NCI-H82 treated with DMSO at 0.1 percent for 48 hours (cell line): ENCODE results near the gene ITPKA.
A peak's percentile ranks its signal among the peaks of the same experiment; 100 is the strongest.

ENCODE experiments used
- DNase-seq: peaks from one replicate; lab custom pipeline; 2025; ENCODE audit not compliant: unreplicated experiment; lab: John Stamatoyannopoulos, UW

ITPKA gene

DNA sequence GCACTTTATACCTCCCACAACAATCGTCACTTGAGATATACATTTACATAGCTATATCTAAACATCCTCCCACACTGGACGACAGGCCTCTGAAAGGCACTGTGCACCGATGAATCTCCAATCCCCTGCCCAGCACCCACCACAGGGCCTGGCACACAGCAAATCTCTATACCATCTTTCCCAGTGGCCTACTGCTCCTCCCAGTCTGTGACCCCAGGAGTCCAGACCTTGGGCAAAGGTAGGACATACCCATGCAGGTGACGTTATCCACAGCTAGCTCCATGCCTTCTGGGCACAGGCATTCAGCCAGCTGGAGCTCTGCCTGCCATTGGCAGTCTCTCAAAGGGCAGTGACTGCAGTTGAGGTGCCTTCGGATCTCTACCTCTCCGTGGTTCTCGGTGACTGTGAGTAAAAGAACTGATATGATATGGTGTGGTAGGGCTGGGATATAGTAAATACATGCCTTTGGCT, 14.2 kb downstream of the ITPKA start:
- no peak for DNase-seq

DNA sequence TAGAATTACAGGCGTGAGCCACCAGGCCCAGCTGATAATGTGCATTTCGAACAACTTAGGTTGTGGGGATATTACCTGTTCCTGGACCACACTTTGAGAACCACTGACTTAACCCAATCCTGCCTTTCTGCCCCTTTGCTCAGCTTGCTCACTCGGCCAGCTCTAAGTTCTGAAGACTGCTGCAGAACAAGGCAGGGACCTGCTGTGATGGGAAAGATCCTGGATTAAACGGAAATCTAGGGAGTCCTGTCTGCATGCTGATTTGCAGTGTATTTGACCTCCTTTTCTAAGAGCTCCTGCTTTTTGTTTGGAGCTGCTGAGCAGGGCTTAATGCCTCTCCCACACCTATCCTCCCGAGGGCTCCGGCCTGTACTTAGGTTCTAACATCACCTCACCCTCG, 17.1 kb downstream of the ITPKA start:
- DNase-seq: no peak

DNA sequence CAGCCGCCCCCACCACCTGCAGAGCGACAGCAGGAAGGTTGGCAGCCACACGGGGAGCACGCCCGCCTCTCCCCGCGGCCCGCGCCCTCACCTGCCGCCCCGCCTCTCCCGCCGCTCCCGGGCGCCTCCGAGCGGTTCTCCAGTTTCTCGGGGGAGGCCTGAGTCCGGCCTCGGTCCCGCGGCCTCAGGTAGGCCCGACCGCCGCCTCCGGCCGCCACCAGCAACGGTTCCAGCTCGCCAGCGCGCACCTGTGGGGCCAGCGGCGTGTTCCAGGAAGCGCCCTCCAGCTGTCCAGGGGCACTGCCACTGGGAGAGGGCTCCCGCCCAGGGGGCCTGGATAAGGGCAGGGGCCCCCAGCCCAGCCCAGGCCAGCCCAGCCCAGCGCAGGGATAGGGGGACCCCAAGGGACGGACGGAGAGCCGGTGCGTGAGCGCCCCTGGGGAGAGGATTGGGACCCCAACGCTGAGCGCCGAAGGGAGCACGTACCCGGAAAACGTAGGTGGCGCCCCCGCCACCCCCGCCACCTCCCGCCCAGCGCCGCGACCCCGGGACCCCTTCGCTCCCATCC, 17.7 kb downstream of the ITPKA start:
- DNase-seq: no peak

DNA sequence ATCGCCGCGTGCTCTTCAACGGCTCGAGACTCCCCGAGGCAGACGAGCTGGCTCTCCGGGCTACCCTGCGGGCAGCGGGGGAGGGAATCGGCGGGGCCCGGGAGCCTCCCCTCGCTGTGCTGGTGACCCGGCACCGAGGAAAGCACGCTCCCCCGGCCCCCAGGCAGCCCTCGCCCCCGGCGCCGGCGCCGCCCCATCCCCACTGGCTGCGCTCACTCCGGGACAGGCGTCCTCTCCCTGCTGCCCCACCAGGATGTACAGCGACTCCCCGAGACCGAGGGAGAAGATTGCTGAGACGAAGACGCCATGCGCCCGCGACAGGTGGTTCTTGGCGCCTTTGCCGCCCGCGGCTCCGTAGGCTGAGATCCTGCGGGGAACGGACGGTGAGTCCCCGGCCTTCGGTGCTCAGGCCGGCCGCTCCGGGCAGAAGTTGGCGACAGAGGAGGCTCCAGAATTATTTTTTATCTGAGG, 18.3 kb downstream of the ITPKA start:
- no peak for DNase-seq

DNA sequence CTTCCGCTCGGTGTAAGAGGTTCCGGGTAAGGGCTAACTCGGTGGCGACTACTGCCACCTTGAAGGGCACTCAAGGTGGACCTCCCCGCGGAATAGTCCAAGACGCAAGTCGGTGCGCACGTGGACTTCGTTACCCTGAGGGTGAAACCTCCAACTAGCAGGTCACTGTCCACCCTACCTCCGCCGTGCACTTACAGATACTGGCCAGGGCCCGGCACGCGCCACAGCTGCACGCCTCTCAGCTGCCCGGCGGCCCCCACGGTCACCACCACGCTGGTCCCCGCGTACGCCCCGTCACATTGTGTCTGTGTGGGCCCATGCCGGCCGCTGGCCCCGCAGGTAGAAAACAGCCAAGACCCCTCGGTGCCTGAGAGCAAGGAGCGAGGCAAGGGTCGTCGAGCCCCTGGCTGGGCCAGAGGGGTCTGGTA, 18.9 kb downstream of the ITPKA start:
- no peak for DNase-seq

DNA sequence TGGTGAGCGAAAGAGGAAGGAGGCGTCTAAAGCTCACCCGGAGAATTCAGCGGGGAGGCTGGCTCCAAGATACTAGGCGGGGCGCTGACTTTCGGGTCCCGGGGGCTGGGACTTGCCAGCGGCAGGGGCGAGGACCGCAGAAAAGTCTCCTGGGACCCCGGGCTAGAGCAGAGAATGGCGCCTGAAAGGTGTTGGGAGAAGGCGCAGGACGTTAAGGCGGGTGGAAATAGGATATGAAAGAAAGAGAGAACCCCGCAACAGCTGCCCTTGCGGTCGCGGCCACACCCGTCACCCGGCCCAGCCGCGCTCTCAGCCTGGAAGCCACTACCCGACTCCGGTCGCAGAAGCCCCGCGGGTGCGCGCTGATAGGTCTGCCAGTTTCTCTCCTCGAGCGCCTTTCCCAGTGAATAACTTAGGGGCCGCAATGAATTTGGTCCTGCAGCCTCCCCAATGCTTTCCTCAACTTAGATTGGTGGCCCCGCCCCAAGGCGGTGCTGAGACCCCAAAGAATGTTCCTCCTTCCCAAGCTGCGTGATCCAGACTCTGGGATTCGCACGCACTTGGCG, 19.3 kb downstream of the ITPKA start:
- DNase-seq: no peak

DNA sequence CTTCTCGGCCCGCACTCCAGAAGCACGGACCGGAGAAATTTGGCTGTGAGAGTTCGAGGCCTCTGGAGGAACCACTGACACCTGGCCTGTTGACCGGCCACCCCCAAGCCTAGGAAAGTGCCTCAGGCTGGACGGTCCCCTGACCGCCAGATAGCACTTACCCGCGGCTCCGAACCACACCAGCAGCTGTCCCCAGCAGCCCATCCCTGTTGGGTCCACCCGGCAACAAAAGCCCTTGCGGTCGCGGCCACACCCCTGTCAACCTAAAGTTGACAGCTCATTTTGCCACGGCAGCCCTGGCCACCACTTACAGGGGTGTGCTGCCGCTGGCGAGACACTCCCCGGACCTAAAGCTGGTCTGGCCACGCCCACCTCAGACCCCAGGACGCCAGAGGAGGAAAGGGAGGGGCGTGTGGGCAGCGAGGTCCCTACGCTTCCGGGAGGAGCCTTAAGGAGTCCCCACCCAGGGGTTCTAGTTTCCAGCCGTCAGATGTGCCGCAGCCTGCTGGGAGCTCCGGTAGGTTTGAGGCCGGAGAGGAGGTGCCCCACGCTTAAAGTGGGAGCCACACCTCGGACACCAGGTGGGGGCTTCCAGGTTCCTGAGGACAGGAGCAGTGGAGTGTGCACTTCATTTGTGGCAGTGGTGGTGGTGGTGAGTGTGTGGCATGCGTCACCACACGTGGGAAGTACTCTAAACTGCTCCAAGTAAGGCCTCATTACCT, 20.0 kb downstream of the ITPKA start, which contains the start of gene LTK:
Gene LTK (minus strand): TSS at position 322 of the 722 bp plus-strand sequence. CDS start 118 bp downstream, at position 204.
- peak; percentile 49 for DNase-seq

DNA sequence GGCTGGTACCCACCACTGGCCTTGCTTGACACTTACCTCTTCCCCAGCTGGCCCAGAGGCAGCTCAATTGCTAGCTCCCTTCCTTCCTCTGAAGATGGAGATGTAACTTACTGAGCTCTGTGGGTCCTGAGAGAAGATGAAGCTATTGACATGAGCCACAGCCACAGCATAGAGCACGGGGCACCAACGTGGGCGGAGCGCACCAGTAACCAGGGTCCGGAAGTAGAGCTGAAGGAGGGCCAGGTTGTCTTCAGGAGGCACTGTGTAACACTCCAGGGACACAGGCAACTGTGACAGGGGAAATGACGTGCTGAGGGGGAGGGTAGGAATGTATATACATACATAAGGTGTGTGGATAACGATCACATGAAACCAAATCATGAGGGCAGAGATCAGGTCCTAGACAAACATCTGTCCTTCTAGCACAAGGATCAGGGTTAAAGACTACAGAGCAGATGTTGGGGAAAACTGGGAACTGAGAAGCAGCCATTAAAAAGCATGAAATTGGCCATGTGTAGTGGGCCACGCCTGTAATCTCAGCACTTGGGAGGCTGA, 24.3 kb downstream of the ITPKA start:
- DNase-seq: no peak

DNA sequence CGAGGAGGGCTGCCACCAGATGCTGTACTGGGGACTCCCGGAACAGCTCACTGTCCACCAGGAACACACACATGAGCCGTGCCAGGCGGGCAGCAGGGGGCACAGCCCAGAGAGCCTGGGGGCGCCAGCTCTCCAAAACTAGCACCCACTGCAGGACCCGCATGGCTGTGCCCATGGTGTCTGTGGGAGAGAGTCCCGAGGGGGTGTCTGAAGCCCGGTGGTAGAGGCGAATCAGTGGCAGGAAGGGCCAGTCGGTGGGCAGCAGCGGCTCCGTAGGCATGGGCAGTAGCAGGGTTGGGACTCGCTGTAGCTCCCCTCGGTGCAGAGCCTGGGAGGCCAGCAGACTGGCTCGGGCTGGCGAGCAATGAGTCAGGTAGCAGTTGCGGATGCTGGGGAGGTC, 27.0 kb downstream of the ITPKA start:
- DNase-seq: no peak

DNA sequence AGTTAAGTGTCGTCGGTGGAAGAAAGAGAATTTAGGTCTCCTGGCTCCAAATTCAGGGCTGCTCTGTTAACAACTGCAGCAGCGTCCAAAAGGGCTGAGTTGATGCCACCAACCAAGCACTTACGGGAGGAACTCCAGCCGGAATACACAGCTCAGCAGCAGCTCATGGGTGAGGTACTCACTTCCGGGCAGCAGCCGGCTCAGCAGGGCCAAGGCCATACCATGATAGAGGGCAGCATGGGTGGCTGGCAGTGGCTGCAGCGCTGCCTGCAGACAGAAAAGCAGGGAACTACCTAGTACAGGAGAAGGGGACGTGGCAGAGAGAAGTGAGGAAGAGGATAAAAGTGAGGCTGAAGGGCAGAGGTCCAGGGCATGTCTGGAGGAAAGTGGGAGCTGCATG, 27.9 kb downstream of the ITPKA start:
- no peak for DNase-seq

DNA sequence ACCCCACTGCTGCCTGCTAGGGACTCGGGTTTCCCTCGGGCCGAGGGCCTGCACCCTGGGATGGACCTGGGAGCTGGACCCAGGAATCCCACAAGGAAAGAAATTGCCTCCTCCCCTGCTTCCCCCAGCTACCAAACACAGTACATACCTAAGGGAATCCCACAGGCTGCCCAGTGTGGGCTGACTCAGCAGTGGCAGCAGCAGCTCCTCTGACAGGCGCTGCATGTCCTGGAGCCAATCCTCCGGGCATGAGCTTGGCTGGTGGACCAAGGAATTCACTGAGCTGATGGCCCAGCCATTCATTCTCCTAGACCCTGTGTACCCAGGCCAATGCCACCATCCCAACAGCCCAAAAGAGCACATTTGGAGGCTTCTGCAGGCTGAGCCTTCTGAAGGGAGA, 29.4 kb downstream of the ITPKA start:
- no peak for DNase-seq

DNA sequence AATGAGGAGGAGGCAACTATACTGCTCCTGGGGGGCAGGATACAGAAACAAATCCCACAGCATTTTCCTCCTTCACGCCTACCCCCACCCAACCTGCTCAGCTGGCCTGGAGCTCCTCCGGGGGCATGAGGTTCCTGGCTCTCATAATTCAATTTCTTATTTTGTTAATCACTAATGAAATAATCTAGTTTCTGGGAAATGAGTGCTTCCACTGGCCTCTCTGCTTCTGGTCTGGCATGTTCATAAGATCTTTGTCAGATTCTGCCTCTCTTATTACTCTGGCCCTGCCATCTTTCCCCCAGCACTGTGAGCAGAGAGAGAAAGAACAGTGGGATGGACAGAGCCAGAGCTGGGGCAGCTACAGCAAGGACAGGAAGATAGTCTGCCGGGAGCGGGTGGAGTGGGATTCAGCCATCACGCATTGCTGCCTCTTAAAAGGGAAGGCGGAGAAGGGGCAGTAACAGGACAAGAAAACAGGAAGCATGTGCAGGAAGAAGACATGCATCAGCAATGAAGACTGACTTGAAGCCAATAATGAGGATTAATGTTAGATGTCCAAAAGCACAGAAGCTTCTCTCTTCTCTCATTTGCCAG, 36.8 kb downstream of the ITPKA start:
- no peak for DNase-seq

DNA sequence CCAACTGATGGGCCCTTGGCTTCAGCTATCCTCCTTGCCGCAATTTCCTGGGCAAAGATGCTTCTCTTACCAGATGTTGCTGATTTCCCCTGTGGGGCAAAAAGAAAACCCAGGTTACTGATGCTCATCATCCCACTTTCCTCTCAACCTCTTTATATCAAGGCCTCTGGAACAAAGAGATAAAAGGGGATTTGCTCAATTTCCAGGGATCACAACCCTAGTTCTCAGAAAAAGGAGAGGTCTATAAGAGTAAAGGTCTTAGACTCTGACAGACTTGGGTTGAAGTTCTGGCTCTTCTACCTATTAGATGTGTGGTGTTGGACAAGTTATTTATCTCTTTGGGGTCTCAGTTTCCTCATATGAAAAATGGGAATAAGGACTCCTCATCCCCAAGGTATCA, 41.9 kb downstream of the ITPKA start:
- DNase-seq: no peak

DNA sequence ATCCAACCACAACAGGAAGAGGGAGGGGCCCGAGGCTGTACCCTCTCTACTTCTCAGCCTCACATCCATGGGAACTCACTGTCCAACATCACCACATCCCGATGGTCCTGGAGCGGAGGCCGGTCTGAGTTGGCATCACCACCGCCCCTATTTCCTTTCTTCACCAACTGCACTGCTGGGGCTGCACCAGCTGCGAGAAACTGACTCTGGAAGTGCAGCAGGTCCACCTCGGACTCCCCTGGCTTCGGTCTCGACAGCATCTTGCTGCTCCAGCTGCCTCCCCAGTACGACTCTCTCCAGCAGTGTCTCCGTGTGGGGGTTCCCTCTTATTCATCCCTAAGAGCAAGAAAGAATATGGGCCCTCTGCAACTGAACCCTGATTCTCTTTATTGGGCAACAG, 43.2 kb downstream of the ITPKA start:
- DNase-seq: no peak

DNA sequence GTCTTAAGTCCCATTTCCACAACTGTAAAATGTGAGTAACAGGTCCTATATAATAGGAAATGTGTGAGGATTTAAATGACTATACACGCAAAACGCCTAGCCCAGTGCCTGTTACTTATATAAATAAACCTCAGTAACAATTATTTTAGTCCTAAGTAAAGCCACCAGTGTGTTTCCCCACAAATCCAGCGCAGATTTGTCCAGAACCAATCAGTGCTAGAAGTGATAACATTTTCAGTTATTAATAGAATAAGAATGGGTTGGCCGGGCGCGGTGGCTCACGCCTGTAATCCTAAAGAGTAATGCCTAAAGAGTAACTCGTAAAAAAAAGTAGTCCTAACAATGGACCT, 49.8 kb downstream of the ITPKA start:
- no peak for DNase-seq

DNA sequence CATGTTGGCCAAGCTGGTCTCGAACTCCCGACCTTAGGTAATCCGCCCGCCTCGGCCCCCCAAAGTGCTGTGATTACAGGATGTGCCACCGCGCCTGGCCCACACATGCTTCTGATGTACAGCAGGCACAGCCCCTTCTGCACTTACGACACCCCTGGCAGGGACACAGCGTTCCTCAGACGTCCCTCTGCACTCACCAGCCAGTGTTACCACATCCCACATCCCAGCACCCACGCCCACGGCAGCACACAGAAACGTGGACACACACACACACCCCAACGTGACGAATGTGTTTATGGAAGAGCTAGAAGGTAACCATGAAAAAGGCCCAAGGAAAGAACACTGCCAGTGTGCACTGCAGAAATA, 51.0 kb downstream of the ITPKA start:
- no peak for DNase-seq

DNA sequence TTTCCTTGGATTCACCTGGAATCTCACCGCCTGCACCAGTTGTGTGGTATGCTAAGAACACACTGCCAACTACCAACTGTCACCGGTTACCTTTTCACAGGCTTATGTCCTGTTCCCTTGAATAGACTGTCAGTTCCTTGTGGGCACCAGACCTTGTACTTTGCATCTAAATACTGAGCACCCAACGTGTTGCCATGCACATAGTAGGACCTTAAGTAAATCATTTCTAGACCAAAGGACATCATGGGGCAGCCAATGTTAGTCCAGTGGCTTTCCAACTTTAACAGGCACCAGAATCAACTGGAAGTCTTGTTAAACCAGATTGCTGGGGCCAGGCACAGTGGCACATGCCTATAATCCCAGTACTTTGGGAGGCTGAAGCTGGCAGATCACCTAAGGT, 51.5 kb downstream of the ITPKA start:
- no peak for DNase-seq

DNA sequence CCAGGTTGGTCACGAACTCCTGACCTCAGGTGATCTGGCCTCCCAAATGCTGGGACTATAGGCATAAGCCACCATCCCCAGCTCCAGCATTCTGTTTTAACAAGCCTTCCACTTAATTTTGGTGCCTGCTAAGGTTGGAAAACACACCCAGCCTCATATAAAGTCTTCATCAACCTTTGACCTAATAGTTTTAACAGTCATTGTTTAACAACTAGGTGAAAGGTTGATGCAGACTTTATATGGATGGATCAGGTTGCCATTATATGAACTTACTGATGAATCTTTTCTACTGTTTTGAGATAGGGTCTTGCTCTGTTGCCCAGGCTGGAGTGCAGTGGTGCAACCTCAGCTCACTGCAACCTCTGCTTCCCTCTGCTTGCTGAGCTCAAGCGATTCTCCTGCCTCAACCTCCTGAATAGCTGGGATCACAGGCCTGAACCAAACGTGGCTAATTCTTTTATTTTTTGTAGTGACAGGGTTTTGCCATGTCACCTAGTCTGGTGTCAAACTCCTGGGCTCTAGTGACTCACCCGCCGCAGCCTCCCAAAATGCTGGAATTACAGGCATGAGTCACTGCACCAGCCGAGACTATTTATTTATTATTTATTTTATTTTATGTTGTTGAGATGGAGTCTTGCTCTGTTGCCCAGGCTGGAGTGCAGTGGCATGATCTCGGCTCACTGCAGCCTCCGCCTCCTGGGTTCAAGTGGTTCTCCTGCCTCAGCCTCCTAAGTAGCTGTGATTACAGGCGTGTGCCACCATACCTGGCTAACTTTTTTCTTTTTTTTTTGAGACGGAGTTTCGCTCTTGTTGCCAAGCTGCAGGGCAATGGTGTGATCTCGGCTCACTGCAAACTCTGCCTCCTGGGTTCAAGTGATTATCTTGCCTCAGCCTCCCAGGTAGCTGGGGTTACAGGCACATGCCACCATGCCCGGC, 53.4 kb downstream of the ITPKA start:
- DNase-seq: no peak

DNA sequence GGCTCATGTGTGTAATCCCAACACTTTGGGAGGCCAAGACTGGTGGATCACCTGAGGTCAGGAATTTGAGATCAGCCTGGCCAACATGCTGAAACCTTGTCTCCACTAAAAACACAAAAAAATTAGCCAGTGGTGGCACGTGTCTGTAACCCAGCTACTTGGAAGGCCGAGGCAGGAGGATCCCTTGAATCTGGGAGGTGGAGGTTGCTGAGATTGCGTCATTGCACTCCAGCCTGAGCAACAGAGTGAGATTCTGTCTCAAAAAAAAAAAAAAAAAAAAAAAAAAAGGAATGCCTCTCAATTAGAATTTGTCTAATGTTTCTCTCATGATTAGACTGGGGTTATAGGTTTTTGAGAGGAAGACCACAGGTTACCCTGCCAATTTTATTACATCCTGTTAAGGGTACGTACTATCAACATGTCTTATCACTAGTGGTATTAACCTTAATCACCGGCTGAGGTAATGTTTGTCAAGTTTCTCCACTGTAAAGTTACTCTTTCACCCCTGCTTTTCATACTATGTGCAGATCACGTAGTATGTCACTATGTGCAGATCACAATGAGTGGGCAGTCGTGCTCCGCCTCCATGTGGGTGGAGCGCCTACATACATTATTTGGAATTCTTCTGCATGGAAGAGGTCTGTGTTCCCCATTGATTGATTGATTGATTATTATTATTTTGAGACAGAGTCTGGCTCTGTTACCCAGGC, 56.5 kb downstream of the ITPKA start:
- DNase-seq: no peak
